GM21737 (cell line): ENCODE data around the gene CRYBA2.

Experiments used
- ATAC-seq: cut with Tn5 transposase; IDR thresholded peaks from one replicate; pipeline ENCODE4 v1.9.1; 2021; ENCODE audit warnings: mild to moderate bottlenecking, moderate library complexity; ENCODE audit not compliant: unreplicated experiment

The CRYBA2 gene

DNA sequence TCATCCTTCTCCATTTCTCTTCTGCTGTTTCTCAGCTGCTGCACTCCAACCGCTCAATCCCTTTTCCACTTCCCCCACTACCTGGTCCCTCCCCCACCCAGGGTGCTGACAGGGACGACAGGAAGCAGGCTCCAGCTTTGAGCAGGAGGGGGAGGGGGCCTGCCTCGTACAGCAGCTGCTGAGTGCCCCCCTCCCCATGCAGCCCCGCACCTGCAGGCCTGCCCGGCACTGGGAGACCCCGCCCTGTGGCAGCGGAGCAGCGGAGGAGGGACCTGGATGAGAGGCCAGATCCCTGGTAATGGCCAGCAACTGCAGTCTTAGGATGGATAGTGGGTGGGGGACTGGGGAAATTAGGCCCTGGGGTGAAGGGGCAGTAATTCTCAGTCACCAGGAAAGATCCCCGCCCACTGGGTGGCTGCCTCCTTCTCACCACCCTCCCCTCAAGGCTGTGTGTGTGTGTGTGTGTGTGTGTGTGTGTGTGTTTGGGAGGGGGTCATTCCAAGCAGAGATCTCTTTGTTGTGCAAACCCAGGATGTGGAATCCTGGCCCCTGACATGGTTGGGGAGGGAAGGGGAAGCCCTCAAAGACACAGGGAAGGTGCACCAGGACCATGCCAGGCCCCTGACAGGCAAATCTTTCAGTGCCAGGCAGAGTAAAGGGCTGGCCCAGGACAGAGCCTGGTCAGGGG, 6.8 kb upstream of the CRYBA2 start:
- no peak for ATAC-seq

GRCh38 chr2:218999021-218999880, 6.0 kb upstream of the CRYBA2 start:
- ATAC-seq, result no peak

GRCh38 chr2:218998414-218999002, 5.3 kb upstream of the CRYBA2 start:
- ATAC-seq, result no peak

DNA sequence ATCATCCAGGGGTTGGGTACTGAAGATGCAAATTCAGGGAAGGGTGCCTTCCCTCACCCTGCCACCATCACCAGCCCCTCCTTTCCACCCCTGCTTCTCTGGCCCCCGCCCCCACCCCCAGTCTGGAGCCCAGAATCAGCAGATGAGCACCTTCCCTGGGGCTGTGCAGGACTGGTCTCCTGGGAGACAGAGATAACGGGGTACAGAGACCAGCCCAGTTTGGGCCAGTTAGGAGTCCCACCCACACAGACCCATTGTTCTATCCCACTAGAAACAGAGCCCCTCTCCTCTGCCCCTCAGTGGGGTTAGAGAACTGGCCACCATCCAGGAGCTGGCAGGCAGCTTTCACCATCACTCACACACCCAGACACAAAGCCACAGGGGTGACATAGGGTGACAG, 4.5 kb upstream of the CRYBA2 start:
- no peak for ATAC-seq

DNA sequence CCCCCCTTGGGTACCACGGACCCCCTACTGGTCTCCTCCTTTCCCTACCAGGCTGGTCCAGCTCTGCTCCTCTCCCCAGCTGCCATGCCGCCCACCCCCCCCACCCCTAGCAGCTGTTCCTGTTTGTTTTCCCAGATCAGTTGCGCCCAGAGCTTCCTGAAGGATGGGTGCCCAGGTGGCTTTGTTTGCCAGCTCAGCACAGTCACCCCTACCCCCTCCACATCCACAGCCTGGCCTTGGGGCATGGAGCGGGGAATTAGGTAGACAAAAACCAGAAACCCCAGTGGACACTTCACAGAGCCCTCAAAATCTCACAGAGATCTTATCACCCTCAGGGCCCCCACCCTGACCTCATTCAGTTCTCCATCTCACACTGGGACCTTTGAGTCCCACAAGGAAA, 3.7 kb upstream of the CRYBA2 start:
- ATAC-seq, result no peak

DNA sequence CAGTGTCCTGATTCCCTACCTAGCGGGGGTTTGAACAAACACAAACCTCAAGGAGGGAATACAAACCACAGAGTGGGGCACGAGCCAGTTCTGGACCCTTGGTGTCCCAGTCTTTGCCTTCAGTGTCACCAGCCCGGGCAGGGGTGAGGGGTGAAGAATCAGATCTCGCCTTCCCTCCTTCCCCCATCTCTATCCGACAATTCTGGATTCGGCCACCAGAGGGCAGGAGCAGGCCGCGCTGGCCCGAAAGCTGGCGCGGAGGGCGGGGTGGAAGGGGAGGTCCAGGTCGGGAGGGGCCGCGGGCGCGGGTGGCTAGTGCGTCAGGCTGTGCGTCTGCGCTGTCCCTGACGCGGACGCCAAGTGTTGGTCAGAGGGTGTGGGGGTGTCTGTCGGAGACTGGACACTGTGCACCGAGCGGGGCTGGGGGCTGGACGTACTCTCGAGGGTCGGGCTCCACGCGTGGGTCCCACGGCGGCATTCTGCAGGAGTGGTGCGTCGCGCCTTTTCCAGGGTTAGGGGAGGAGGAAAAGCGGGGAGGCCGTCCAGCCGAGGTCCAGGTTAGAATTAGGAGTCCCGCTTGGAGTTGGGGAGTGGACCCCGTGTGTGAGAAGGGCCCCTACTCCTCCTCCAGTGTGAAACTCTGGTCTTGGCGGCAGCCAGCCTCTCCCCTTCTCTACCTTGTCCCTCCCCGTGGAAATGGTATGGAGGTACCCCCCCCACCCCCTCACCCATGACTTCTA, 2.9 kb upstream of the CRYBA2 start:
- ATAC-seq, result no peak

DNA sequence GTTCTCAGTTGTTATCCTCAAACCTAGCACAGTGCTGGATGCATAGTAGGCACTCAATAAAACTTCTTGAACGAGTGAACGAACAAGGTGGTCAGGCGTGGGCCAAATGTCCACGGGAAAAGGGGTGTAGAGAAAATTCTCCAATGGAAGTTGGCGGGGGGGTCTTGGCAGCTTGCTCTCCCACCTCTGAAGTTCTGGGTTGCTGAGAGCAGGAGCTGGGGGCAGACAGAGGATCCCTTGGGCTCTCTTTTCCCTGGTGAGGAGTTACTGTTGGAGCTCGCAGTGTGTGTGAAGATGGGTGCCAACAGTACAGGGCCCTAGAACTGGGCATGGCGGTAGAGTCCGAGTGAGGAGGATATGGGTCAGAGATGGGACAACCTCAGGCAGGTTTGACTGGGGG, 2.3 kb upstream of the CRYBA2 start:
- no peak for ATAC-seq

GRCh38 chr2:218992703-218993344, 398 bp downstream of the CRYBA2 start:
- no peak for ATAC-seq

- ATAC-seq, result no peak
These were observed 1.0 kb downstream of the CRYBA2 start for GRCh38 chr2:218992196-218992595.

- ATAC-seq, result no peak
These were observed 1.5 kb downstream of the CRYBA2 start for GRCh38 chr2:218991674-218992168.

DNA sequence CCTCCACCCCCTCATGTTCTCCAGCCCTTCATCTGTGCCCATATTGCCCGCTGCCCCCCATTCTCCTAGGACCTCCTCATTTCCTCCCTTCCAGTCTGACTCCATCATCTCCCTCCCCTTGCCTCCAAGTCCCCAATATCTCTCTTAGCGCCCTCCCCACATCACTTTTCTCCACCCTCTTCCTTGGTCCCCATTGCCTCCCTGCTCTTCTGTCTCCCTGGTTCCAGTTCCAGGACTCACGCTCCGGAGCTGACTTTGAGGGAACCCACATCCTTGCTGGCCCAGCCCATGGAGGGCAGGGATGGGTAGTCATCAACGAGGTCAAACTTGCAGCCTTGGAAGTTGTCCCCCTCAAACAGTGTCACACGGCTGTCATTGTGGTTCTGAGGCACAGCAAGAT, 2.6 kb downstream of the CRYBA2 start:
- ATAC-seq, result no peak

GRCh38 chr2:218990052-218990451, 3.2 kb downstream of the CRYBA2 start:
- ATAC-seq, result no peak

GRCh38 chr2:218988650-218989049, 4.6 kb downstream of the CRYBA2 start:
- no peak for ATAC-seq

DNA sequence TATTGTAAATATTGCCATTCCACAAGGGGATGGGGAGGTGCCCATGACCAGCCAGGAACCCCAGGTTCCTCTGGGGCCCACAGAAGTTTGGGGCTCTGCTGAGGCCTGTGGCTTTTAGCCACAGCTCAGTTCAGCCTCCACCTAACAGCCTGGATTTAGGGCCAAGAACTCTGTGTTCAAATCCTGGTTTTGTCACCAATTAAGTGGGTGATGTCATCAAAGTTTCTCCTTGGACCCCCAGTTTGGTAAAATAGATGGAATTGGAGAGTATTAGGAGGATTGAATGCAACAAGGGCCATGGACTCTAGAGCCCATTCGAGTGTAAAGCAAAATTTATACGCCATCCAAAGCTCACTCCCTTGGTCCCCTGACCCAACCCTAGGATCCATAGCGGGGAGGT, 5.1 kb downstream of the CRYBA2 start:
- no peak for ATAC-seq

GRCh38 chr2:218986148-218986761, 7.0 kb downstream of the CRYBA2 start:
- ATAC-seq, result no peak

DNA sequence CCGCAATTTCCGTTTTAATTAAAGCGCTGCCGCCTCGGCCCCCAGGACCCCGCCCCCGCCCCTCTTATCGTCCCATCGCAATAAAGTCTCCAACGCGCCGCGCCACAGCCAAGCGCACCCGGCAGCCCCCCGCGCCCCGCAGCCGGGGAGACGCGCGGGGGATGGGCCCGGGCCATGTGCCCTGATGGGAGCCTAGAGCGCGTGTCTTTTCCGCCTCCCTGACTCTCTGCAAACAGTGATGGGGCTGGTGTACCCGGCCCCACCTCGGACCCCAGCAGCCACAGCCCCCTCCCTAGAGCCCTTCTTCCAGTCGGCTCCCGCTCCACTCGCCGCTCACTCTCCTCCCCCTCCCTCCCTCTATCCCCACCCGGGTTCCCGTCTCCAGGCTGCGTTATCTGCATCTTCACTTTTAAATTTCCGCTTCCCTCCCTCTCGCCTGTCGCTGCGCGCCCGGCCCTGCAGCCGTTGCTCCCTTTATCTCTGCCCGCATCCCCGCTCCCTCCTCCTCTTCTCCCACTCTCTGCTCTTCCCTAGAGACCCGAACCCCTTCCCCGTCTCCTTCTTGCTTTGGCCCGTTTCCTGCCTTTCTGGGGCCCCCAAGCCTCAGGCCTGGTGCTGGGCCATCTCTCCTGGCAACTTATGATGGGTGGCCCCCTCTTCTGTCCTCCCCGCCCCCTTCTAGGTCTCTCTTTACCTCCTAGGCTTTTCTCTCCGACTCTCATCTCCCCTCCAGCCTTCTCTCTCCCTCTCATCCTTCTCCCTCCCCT, 7.7 kb downstream of the CRYBA2 start:
- ATAC-seq, result no peak

- ATAC-seq, result no peak
These were observed 8.2 kb downstream of the CRYBA2 start, which contains the start of gene FEV for GRCh38 chr2:218985021-218985324. FEV (minus strand) TSS chr2:218985184; CDS start chr2:218985075, 109 bp downstream.

- no peak for ATAC-seq
These were observed 8.8 kb downstream of the CRYBA2 start for GRCh38 chr2:218984239-218985020.

GRCh38 chr2:218983934-218984238, 9.3 kb downstream of the CRYBA2 start:
- ATAC-seq, result no peak
